Panc1 (cell line): ENCODE data around the gene LMNA. TPM values are rescaled to one million over a fixed set of nuclear protein-coding genes. Genes with fewer than 3 reads are reported as not detected.

ENCODE experiments used
- ATAC-seq: fragments of 200-7000 bp; cut with Tn5 transposase; 2 replicates; pipeline ENCODE4 v1.9.1; 2020; ENCODE audit warnings: mild to moderate bottlenecking, moderate library complexity
- BruUV-seq: library from RNA; stranded (reverse); fragments of 400-500 nt; replicated peaks from 2 replicates; lab custom pipeline; 2021; lab: Mats Ljungman, UMichigan
- CTCF ChIA-PET: fragments of 300-600 bp; sonication (Branson Sonifier 250); formaldehyde crosslinking; loops from one replicate; lab custom pipeline; 2022; ENCODE audit warnings: antibody characterized with exemption; lab: Charles Lee
- POLR2A ChIA-PET: fragments of 300-600 bp; sonication (Branson Sonifier 250); formaldehyde crosslinking; loops from one replicate; lab custom pipeline; 2022; ENCODE audit warnings: antibody characterized with exemption; lab: Charles Lee
- DNase-seq: peaks from one replicate; pipeline ENCODE4 v3.0.0-alpha.2; 2010; ENCODE audit warnings: low read depth, low spot score
- H3K27ac ChIP-seq: 2 replicates; pipeline ENCODE4 v1.5.1; 2011; ENCODE audit warnings: mild to moderate bottlenecking, low read length, inconsistent platforms
- H3K27me3 ChIP-seq: fragments of 200-500 bp; sonication (Bioruptor generic); 2 replicates; pipeline ENCODE4 v1.6.0; 2014; ENCODE audit warnings: low read length, inconsistent platforms; ENCODE audit not compliant: control insufficient read depth, insufficient read depth
- H3K36me3 ChIP-seq: fragments of 200-500 bp; sonication (Bioruptor generic); 2 replicates; pipeline ENCODE4 v1.5.1; 2014; ENCODE audit warnings: inconsistent platforms, mild to moderate bottlenecking, low read length, moderate library complexity; ENCODE audit not compliant: control insufficient read depth, insufficient read depth
- H3K4me1 ChIP-seq: 2 replicates; pipeline ENCODE4 v1.5.1; 2011; ENCODE audit warnings: inconsistent platforms, mild to moderate bottlenecking, low read length, moderate library complexity; ENCODE audit not compliant: control insufficient read depth, insufficient read depth
- H3K4me3 ChIP-seq, 2 experiments: 2 replicates each; pipeline ENCODE4 v1.5.1; 2011 to 2012; ENCODE audit warnings: low read depth in 2 of 2, low read length in 2 of 2, mild to moderate bottlenecking in 2 of 2, inconsistent platforms in 1 of 2, moderate library complexity in 1 of 2
- H3K9me3 ChIP-seq: fragments of 200-500 bp; sonication (Bioruptor generic); 2 replicates; pipeline ENCODE4 v1.5.1; 2014; ENCODE audit warnings: low read depth, mild to moderate bottlenecking, inconsistent platforms, low read length, moderate library complexity; ENCODE audit not compliant: control insufficient read depth, insufficient read depth
- CTCF ChIP-seq: fragments of 450-650 bp; IDR thresholded peaks from 2 replicates; pipeline ENCODE4 v1.5.1; 2017; ENCODE audit warnings: mild to moderate bottlenecking
- POLR2AphosphoS5 ChIP-seq: IDR thresholded peaks from 2 replicates; pipeline ENCODE4 v1.6.1; 2012; ENCODE audit warnings: mild to moderate bottlenecking, low read depth, low read length, moderate library complexity
- REST ChIP-seq, 2 experiments: IDR thresholded peaks; 2 replicates each; pipeline ENCODE4 v1.6.1; 2011 to 2012; ENCODE audit warnings: low read depth in 2 of 2, control low read depth in 1 of 2, low read length in 1 of 2, mild to moderate bottlenecking in 1 of 2, moderate library complexity in 1 of 2; ENCODE audit not compliant: insufficient read depth in 1 of 2
- SIN3A ChIP-seq: IDR thresholded peaks from 2 replicates; pipeline ENCODE4 v1.6.1; 2012; ENCODE audit warnings: low read depth, mild to moderate bottlenecking, low read length, moderate library complexity, borderline replicate concordance; ENCODE audit not compliant: insufficient read depth
- TCF7L2 ChIP-seq: IDR thresholded peaks from 2 replicates; pipeline ENCODE4 v1.6.1; 2011; ENCODE audit warnings: mild to moderate bottlenecking, low read depth, low read length, inconsistent platforms
- in situ Hi-C: cut with HindIII; loops from 2 replicates; pipeline ENCODE4 v1.10.0; 2016; ENCODE audit warnings: low sequenced_read_pairs, low pct_unique_long_range_greater_than_20kb
- intact Hi-C: fragments of 100-400 bp; cut with micrococcal nuclease; formaldehyde crosslinking; loops from one replicate; pipeline ENCODE4 v1.10.0; 2022; ENCODE audit not compliant: unreplicated experiment
- total RNA-seq: library from RNA; stranded (reverse); gene quantifications from one replicate; pipeline ENCODE4 v1.2.1, GENCODE V29; 2021; ENCODE audit not compliant: unreplicated experiment

The LMNA gene
- total RNA-seq, 1 experiment from 2014 or later, result 691 TPM

GRCh38 chr1:156108664-156109241 lies 5.8 kb upstream of the LMNA start:
- in situ Hi-C loops, result no loop called here

GRCh38 chr1:156110252-156110651 lies 4.3 kb upstream of the LMNA start:
- intact Hi-C loops (no loop called here), in situ Hi-C loops (no loop called here)
- BruUV-seq, result no TSS peak
- ATAC-seq, result no peak
- no peak for TF ChIP-seq SIN3A
- TF ChIP-seq TCF7L2, result no peak
- TF ChIP-seq CTCF, result no peak
- TF ChIP-seq REST (IDR thresholded peaks at IDR 0.05; ENCODE audit: insufficient read depth in 1 of 2, low read depth in 2 of 2, low read length in 1 of 2), result no peak
- TF ChIP-seq POLR2AphosphoS5, result no peak
- no peak overlapping the region for H3K27ac ChIP-seq
- H3K27me3 ChIP-seq, result no peaks in the 10 kb centered on the region
- ChIA-PET CTCF (interaction anchor here (0.6 kb wide), 1 partner anchor 17 kb away, joined by 12 read pairs; no protein-coding TSS in a partner anchor), POLR2A (no interaction called here)
- H3K9me3 ChIP-seq, result no peaks in the 10 kb centered on the region
- H3K4me3 ChIP-seq, result no peak overlapping the region
- no peak for DNase-seq
- H3K36me3 ChIP-seq, result peaks cover 4% of the 10 kb centered on the region; the same call in 1 of the 2 replicates
- H3K4me1 ChIP-seq, result peaks cover 47% of the 10 kb centered on the region

More at GRCh38 chr1:156108664-156109241, 5.8 kb upstream of the LMNA start:
- no peaks in the 10 kb centered on the region for H3K9me3 ChIP-seq
- H3K36me3 ChIP-seq, result no peaks in the 10 kb centered on the region
- H3K4me1 ChIP-seq, result peaks cover 56% of the 10 kb centered on the region
- ChIA-PET CTCF (no interaction called here), POLR2A (no interaction called here)
- no peaks in the 10 kb centered on the region for H3K27me3 ChIP-seq
- DNase-seq (no peak), ATAC-seq (no peak)
- H3K4me3 ChIP-seq, result no peak overlapping the region
- peak overlapping the region; percentile 58; the same call in 1 of the 2 replicates for H3K27ac ChIP-seq
- no peak for TF ChIP-seq SIN3A
- no TSS peak for BruUV-seq
- intact Hi-C loops, result no loop called here

GRCh38 chr1:156111355-156111962 lies 3.1 kb upstream of the LMNA start:
- no TSS peak for BruUV-seq
- no peak for ATAC-seq
- DNase-seq, result no peak
- intact Hi-C loops, result no loop called here
- POLR2A ChIA-PET, result interaction anchor here (0.5 kb wide), 1 partner anchor 274 kb away, joined by 4 read pairs; no protein-coding TSS in a partner anchor
- Histone ChIP-seq H3K36me3 (peaks cover 6% of the 10 kb centered on the region; the same call in 1 of the 2 replicates), H3K4me3 (no peak overlapping the region), H3K9me3 (no peaks in the 10 kb centered on the region), H3K27me3 (no peaks in the 10 kb centered on the region), H3K4me1 (peaks cover 41% of the 10 kb centered on the region), H3K27ac (peak overlapping the region; percentile 96)
- in situ Hi-C loops, result no loop called here
- no peak for TF ChIP-seq POLR2AphosphoS5
- no peak for TF ChIP-seq CTCF
- no peak for TF ChIP-seq SIN3A
- TF ChIP-seq REST (IDR thresholded peaks at IDR 0.05; ENCODE audit: insufficient read depth in 1 of 2, low read depth in 2 of 2, low read length in 1 of 2), result no peak
- TF ChIP-seq TCF7L2, result no peak
- CTCF ChIA-PET, result no interaction called here
